ENCODE measurements around the gene NADK2. TPM values are rescaled to one million over a fixed set of nuclear protein-coding genes. Genes with fewer than 3 reads are reported as not detected.

The NADK2 gene, protein sequence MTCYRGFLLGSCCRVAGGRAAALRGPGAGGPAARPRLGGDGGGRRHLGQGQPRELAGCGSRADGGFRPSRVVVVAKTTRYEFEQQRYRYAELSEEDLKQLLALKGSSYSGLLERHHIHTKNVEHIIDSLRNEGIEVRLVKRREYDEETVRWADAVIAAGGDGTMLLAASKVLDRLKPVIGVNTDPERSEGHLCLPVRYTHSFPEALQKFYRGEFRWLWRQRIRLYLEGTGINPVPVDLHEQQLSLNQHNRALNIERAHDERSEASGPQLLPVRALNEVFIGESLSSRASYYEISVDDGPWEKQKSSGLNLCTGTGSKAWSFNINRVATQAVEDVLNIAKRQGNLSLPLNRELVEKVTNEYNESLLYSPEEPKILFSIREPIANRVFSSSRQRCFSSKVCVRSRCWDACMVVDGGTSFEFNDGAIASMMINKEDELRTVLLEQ
- 25.6 and 26.1 TPM in 2 replicates for total RNA-seq

DNA sequence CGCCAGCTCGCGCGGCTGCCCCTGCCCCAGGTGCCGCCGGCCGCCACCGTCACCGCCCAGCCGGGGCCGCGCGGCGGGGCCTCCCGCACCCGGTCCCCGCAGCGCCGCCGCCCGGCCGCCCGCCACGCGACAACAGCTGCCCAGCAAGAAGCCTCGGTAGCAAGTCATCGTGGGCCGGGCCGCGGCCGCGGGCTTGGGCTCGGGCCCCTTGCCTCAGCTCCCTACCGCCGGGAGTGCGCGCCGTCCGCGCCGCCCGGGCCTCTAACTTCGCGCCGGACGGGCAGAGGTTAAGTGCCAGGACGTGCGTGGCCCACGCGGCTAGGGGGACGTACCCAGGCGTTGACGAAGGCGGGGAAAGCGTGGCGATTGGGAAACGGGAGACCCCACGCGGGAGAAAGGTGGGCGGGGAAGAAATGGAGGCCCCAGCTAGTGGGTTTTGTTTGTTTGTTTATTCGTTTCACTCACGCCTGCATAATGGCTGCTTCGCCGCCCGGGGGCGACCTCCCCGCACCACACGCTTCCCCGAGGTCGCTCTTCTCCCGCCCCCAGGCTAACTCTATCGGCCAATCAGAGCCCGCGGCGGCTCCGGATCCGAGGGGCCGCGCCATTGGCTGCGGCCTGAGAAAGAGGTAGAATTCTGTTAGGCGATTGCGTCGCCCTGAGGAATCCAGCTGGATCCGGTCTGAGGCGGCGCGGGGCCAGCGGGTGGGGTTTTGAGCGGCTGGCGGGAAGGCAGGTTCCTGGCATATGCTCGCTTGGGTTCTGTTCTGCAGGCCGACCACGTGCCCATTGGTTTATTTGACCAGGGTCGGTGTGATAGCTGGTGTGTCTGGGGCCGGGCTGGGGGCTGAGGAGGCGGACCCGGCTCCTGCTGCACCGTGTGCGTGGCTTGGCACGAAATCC is at the start of gene NADK2:
TSS of gene NADK2 (minus strand) at position 295 of the 903 bp plus-strand sequence. CDS start at position 168, 127 bp downstream.

DNA sequence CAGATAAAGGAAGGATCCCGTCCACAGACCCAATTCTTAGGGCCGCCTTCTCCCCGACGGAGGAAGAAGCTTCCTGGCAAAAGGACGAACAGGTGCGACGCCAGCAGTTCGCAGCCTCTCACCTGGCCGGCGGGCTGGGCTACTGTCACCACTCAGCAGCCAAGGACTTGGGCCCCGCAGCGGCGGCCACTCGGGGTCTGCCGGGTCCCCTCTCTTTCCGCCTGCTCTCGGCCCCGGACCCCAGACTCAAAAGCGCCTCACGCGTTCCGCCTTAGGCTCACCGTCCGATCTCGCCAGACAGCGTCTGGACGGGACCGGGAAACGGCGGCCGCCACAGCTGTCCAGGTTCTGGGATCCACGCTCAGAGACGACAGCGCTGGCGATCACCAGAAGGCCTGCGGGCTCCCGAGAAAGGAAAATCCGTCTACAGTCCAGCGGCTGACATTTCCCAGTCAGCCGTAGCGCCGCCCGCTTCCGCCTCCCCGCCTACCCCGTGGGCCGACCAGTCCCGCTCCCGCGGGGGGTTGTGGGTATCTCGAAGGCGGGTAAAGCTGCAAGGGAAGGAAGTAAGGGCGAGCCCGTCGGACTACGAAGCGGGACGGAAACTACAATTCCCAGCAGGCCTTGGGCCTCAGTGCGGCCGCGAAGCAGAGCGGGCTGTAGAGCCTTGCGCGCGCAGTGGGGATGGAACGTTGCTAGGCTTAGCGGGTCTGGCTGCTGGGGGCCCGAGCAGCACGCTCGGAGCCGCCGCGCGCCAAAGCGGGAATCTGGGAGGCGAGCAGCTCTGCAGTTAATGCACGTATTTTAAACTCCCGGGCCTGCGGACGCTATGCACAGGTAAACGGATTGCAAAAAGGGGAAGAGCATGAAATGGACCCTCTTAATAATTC is 90.0 kb downstream of the NADK2 start, which contains the start of the genes LMBRD2 and SKP2:
TSS of gene LMBRD2 (minus strand) at position 454 of the 890 bp plus-strand sequence. CDS start 8,538 bp downstream, outside the sequence.
TSS of gene SKP2 (plus strand) at position 678 of the 890 bp plus-strand sequence. CDS start at position 830, 152 bp downstream.

Other genes with a start within 250 kb of the NADK2 start
- not detected in 2 replicates for gene UGT3A2, start 175.0 kb downstream of the NADK2 start, total RNA-seq
- gene LMBRD2, start 90.0 kb downstream of the NADK2 start, total RNA-seq, result 10.1 and 12.2 TPM in 2 replicates
- gene SKP2, start 89.8 kb downstream of the NADK2 start, total RNA-seq, result 28.6 and 34.0 TPM in 2 replicates
- gene RANBP3L, start 60.0 kb upstream of the NADK2 start, total RNA-seq, result not detected in 2 replicates